Nephron progenitor cell (in vitro differentiated cells): ENCODE data around the gene SLK.

ENCODE experiments used
- DNase-seq: peaks from one replicate; pipeline ENCODE4 v3.0.0; 2021
- H3K27ac Mint-ChIP-seq: 2 replicates; pipeline ENCODE4 v1.8.0; 2021; ENCODE audit warnings: mild to moderate bottlenecking, moderate library complexity, mixed read lengths
- H3K27me3 Mint-ChIP-seq: 2 replicates; pipeline ENCODE4 v1.8.0; 2021; ENCODE audit warnings: mild to moderate bottlenecking, low read depth, mixed read lengths; ENCODE audit not compliant: poor library complexity
- H3K36me3 Mint-ChIP-seq: 2 replicates; pipeline ENCODE4 v1.8.0; 2021; ENCODE audit warnings: low read depth, mixed read lengths
- H3K4me1 Mint-ChIP-seq: 2 replicates; pipeline ENCODE4 v1.8.0; 2021; ENCODE audit warnings: mixed read lengths
- H3K4me3 Mint-ChIP-seq: 2 replicates; pipeline ENCODE4 v1.8.0; 2021; ENCODE audit warnings: mild to moderate bottlenecking, moderate library complexity, mixed read lengths
- H3K9me3 Mint-ChIP-seq: 2 replicates; pipeline ENCODE4 v1.8.0; 2021; ENCODE audit warnings: mild to moderate bottlenecking, moderate library complexity, mixed read lengths
- CTCF ChIP-seq: fragments of 200-600 bp; sonication (generic); IDR thresholded peaks from 2 replicates; pipeline ENCODE4 v1.5.0; 2021; ENCODE audit warnings: antibody characterized with exemption

SLK gene

GRCh38 chr10:104057717-104058116 is 90.8 kb downstream of the SLK start:
- Mint-ChIP-seq H3K9me3 (no peaks in the 10 kb centered on the region), H3K27me3 (peaks cover 23% of the 10 kb centered on the region), H3K4me3 (no peak overlapping the region), H3K36me3 (peaks cover 8% of the 10 kb centered on the region), H3K27ac (peak overlapping the region; percentile 75), H3K4me1 (peaks cover 64% of the 10 kb centered on the region)
- no peak for DNase-seq
- TF ChIP-seq CTCF = no peak

GRCh38 chr10:104059364-104059763 is 92.4 kb downstream of the SLK start:
- no peaks in the 10 kb centered on the region for H3K36me3 Mint-ChIP-seq
- DNase-seq = no peak
- H3K27me3 Mint-ChIP-seq = peaks cover 23% of the 10 kb centered on the region
- no peak for TF ChIP-seq CTCF
- H3K9me3 Mint-ChIP-seq = no peaks in the 10 kb centered on the region
- no peak overlapping the region for H3K27ac Mint-ChIP-seq
- no peak overlapping the region for H3K4me3 Mint-ChIP-seq
- peaks cover 53% of the 10 kb centered on the region for H3K4me1 Mint-ChIP-seq

GRCh38 chr10:104061196-104061595 is 94.3 kb downstream of the SLK start:
- Mint-ChIP-seq H3K4me3 (no peak overlapping the region), H3K27ac (no peak overlapping the region), H3K27me3 (peaks cover 23% of the 10 kb centered on the region), H3K4me1 (peaks cover 52% of the 10 kb centered on the region), H3K36me3 (no peaks in the 10 kb centered on the region), H3K9me3 (no peaks in the 10 kb centered on the region)
- DNase-seq = no peak
- no peak for TF ChIP-seq CTCF

GRCh38 chr10:104065748-104066147 is 98.8 kb downstream of the SLK start:
- Mint-ChIP-seq H3K36me3 (no peaks in the 10 kb centered on the region), H3K4me1 (peaks cover 77% of the 10 kb centered on the region), H3K27ac (no peak overlapping the region), H3K4me3 (no peak overlapping the region), H3K9me3 (no peaks in the 10 kb centered on the region), H3K27me3 (peaks cover 11% of the 10 kb centered on the region)
- no peak for TF ChIP-seq CTCF
- DNase-seq = no peak

- Mint-ChIP-seq H3K27me3 (peaks cover 7% of the 10 kb centered on the region), H3K9me3 (no peaks in the 10 kb centered on the region), H3K4me1 (peaks cover 81% of the 10 kb centered on the region), H3K4me3 (peak overlapping the region; percentile 73), H3K36me3 (no peaks in the 10 kb centered on the region), H3K27ac (no peak overlapping the region)
- DNase-seq = no peak
- no peak for TF ChIP-seq CTCF
These were observed 100.0 kb downstream of the SLK start for GRCh38 chr10:104066945-104067344.

GRCh38 chr10:104067525-104067924 is 100.6 kb downstream of the SLK start:
- H3K4me1 Mint-ChIP-seq = peaks cover 78% of the 10 kb centered on the region
- H3K4me3 Mint-ChIP-seq = peak overlapping the region; percentile 73
- H3K27me3 Mint-ChIP-seq = peaks cover 7% of the 10 kb centered on the region
- H3K27ac Mint-ChIP-seq = no peak overlapping the region
- peak; percentile 45 for DNase-seq
- H3K36me3 Mint-ChIP-seq = no peaks in the 10 kb centered on the region
- no peaks in the 10 kb centered on the region for H3K9me3 Mint-ChIP-seq
- TF ChIP-seq CTCF = no peak
